Measurements from ENCODE around the gene GPRC5C. TPM values are rescaled to one million over a fixed set of nuclear protein-coding genes. Genes with fewer than 3 reads are reported as not detected.

The GPRC5C gene
- polyA plus RNA-seq, 2 of the 4 experiments (the other 2 are of a cell fraction), result 36.5 to 49.2 TPM

DNA sequence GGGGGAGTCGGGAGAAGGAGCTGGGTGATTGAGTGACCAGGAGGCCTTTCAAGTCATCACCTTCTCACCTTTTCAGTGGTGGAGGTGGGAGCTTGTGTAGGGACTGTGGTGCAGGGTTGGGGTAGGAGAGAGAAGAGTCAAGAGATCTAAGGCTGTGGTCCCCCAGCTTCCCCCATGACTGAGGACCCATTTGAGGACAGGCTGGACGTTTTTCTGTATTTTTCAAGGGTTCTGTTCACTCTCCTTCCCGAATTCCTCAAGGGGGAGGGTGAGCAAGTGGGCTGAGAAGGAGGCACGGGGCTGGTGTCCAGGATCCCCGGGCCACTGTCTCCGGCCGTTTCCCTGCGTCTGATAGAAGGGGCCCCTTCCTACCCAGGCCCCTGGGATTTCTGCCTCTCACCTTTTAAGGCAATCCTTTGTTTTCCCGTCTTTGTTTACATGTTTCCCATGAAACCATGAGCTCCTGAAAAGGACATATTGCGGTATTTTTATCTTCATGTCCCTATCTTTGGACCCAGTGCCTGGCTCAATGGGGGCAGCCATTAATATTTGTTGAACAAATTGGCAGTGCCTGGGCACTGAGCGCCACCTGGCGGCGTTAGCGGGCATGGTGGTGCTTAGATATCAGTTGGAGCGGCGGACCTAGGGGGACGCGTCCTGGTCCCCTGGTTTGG, 25.4 kb downstream of the GPRC5C start:
- WGBS (ENCODE audit: missing lambda C conversion rate), result 34% methylated on average over 15 of the region's 18 CpGs
- Histone ChIP-seq H3K4me1 (peaks cover 16% of the 10 kb centered on the region), H3K9me3 (no peaks in the 10 kb centered on the region), H3K4me3 (no peak overlapping the region), H3K27ac (peak overlapping the region in 1 of 2 experiments; percentile 59; a peak in 3 of 6 replicates), H3K4me2 (peak overlapping the region; percentile 45; the same call in 2 of the 3 replicates)
- ChIA-PET CTCF (interaction anchor here (0.6 to 7.4 kb wide), 67 partner anchors 9 to 516 kb away, joined by 3 to 127 read pairs (median 5); partner anchors contain the start of genes CD300A and CD300LB), POLR2A (no interaction called here)
- DNase-seq (ENCODE audit: low read depth in 1 of 2, low spot score in 1 of 2), result peak; percentile 72 to 82
- peak; percentile 28 for FAIRE-seq
- ATAC-seq, result peak; percentile 32 to 59; a peak in 4 of 6 replicates
- TF ChIP-seq MYC (IDR thresholded peaks at IDR 0.05; ENCODE audit: borderline replicate concordance, low read length) (no peak), NFE2L2 (conservative IDR thresholded peaks at IDR 0.05; ENCODE audit: low read length) (no peak), ZFP36 (IDR thresholded peaks at IDR 0.05; ENCODE audit: borderline replicate concordance, partially characterized antibody) (no peak), HEYL (CRISPR knock-in tag; IDR thresholded peaks at IDR 0.05) (no peak), HOXB13 (CRISPR knock-in tag; IDR thresholded peaks at IDR 0.05; ENCODE audit: low read depth) (no peak), NR3C1 (IDR thresholded peaks at IDR 0.05) (no peak), EP300 (IDR thresholded peaks at IDR 0.05) (no peak), HES2 (IDR thresholded peaks at IDR 0.05) (no peak), CHD4 (IDR thresholded peaks at IDR 0.05; ENCODE audit: borderline replicate concordance) (0 out of 2 replicates have a peak, but pooled peaks have one; percentile 21), RARB (CRISPR knock-in tag; IDR thresholded peaks at IDR 0.05) (no peak), CBX2 (IDR thresholded peaks at IDR 0.05; ENCODE audit: borderline replicate concordance, low read depth) (no peak), MAX (IDR thresholded peaks at IDR 0.05) (0 out of 2 replicates have a peak, but pooled peaks have one; percentile 20), HOXB5 (CRISPR knock-in tag; IDR thresholded peaks at IDR 0.05) (no peak), KDM1A (IDR thresholded peaks at IDR 0.05; ENCODE audit: low read depth) (no peak), ESRRA (IDR thresholded peaks at IDR 0.05; ENCODE audit: borderline replicate concordance, low read length) (no peak), HMGXB4 (CRISPR knock-in tag; IDR thresholded peaks at IDR 0.05; ENCODE audit: borderline replicate concordance) (no peak), HDAC2 (IDR thresholded peaks at IDR 0.05) (no peak), MAZ (IDR thresholded peaks at IDR 0.05; ENCODE audit: borderline replicate concordance, low read depth, low read length) (0 out of 2 replicates have a peak, but pooled peaks have one; percentile 47), RCOR1 (IDR thresholded peaks at IDR 0.05; ENCODE audit: low read depth, low read length) (no peak), GATA3 (IDR thresholded peaks at IDR 0.05; ENCODE audit: borderline replicate concordance) (no peak), CBX8 (IDR thresholded peaks at IDR 0.05) (no peak), ZNF302 (CRISPR knock-in tag; IDR thresholded peaks at IDR 0.05) (no peak), CTCF (IDR thresholded peaks at IDR 0.05) (peak; percentile 99), SMC3 (IDR thresholded peaks at IDR 0.05) (peak; percentile 100), USF2 (IDR thresholded peaks at IDR 0.05) (no peak), JUNB (IDR thresholded peaks at IDR 0.05) (no peak), RAD21 (conservative IDR thresholded peaks at IDR 0.05 in 1 of 2, IDR thresholded peaks at IDR 0.05 in 1 of 2) (peak; percentile 100), FOXS1 (CRISPR knock-in tag; IDR thresholded peaks at IDR 0.05) (no peak), TFCP2L1 (CRISPR knock-in tag; IDR thresholded peaks at IDR 0.05) (no peak), EHF (CRISPR knock-in tag; IDR thresholded peaks at IDR 0.05) (no peak), POLR2A (IDR thresholded peaks at IDR 0.05; ENCODE audit: low read length) (no peak), SREBF2 (IDR thresholded peaks at IDR 0.05) (no peak)
- TF ChIP-seq, protein P1, sequence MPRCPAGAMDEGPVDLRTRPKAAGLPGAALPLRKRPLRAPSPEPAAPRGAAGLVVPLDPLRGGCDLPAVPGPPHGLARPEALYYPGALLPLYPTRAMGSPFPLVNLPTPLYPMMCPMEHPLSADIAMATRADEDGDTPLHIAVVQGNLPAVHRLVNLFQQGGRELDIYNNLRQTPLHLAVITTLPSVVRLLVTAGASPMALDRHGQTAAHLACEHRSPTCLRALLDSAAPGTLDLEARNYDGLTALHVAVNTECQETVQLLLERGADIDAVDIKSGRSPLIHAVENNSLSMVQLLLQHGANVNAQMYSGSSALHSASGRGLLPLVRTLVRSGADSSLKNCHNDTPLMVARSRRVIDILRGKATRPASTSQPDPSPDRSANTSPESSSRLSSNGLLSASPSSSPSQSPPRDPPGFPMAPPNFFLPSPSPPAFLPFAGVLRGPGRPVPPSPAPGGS (IDR thresholded peaks at IDR 0.05), result no peak
- TF ChIP-seq, protein P2, sequence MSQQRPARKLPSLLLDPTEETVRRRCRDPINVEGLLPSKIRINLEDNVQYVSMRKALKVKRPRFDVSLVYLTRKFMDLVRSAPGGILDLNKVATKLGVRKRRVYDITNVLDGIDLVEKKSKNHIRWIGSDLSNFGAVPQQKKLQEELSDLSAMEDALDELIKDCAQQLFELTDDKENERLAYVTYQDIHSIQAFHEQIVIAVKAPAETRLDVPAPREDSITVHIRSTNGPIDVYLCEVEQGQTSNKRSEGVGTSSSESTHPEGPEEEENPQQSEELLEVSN (IDR thresholded peaks at IDR 0.05; ENCODE audit: borderline replicate concordance, low read depth), result no peak
- TF ChIP-seq, protein P3, sequence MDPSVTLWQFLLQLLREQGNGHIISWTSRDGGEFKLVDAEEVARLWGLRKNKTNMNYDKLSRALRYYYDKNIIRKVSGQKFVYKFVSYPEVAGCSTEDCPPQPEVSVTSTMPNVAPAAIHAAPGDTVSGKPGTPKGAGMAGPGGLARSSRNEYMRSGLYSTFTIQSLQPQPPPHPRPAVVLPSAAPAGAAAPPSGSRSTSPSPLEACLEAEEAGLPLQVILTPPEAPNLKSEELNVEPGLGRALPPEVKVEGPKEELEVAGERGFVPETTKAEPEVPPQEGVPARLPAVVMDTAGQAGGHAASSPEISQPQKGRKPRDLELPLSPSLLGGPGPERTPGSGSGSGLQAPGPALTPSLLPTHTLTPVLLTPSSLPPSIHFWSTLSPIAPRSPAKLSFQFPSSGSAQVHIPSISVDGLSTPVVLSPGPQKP (IDR thresholded peaks at IDR 0.05; ENCODE audit: low read depth, low read length), result no peak
